Right lobe of liver (tissue), 4 donors: ENCODE measurements around the gene NR6A1.

Experiments used
- POLR2A ChIP-seq: fragments of 450-650 bp; IDR thresholded peaks from one replicate; pipeline ENCODE4 v1.6.1; 2017; ENCODE audit warnings: antibody characterized with exemption, mild to moderate bottlenecking
- TF ChIP-seq, protein P1 (sequence below), 4 donors: fragments of 200-600 bp in 3 of 4; fragments of 450-650 bp in 1 of 4; IDR thresholded peaks; one replicate each; pipeline versions ENCODE4 v1.5.1 to v1.8.0; 2016 to 2022; ENCODE audit warnings: antibody characterized with exemption in 4 of 4, mild to moderate bottlenecking in 2 of 4
- donor health status: DM: no; HTN: no; CAD: no.
- donor health status: DM: no; HTN: no; CAD: no.
- donor health status: DM: no; HTN: yes; CAD: no.

DNA sequence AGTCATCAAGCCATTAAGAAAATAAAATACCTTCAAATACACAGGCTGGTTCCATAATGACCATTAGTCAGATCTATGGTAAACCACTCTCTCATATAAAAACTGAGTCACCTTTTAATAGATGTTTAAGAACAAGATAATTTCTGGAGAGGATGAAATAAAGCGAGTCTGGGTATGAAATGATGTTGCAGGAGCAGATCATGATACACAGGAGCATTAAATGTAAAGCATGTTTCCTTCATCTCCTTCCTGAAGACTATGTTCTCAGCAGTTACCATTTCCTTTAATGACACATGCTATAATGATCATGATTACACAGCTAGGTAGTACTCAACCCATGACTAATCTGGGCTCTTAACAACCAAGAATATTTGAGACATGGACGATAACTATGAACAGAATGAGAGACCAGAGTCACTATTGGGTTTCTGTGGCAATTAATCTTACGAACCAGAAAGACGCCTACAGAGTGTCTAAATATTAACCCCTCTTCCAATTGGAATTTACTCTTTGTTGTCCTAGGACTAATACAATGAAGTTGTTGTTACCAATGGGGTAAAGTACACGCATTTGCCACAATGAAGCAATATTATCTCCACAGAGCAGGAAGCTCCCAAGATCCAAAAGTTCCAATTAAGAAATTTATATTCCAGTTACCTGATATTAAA, 105.6 kb downstream of the NR6A1 start:
- TF ChIP-seq, protein P1, sequence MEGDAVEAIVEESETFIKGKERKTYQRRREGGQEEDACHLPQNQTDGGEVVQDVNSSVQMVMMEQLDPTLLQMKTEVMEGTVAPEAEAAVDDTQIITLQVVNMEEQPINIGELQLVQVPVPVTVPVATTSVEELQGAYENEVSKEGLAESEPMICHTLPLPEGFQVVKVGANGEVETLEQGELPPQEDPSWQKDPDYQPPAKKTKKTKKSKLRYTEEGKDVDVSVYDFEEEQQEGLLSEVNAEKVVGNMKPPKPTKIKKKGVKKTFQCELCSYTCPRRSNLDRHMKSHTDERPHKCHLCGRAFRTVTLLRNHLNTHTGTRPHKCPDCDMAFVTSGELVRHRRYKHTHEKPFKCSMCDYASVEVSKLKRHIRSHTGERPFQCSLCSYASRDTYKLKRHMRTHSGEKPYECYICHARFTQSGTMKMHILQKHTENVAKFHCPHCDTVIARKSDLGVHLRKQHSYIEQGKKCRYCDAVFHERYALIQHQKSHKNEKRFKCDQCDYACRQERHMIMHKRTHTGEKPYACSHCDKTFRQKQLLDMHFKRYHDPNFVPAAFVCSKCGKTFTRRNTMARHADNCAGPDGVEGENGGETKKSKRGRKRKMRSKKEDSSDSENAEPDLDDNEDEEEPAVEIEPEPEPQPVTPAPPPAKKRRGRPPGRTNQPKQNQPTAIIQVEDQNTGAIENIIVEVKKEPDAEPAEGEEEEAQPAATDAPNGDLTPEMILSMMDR (IDR thresholded peaks at IDR 0.05) = no peak
- no peak for TF ChIP-seq POLR2A
